Fibroblast of the conjunctiva (primary cell): ENCODE results near the gene RPL36AL.
A peak's percentile ranks its signal among the peaks of the same experiment; 100 is the strongest.
"Not testable (repeated sequence)": the region's sequence is repeated elsewhere in the genome, so short reads cannot be mapped to it uniquely, and the experiment has no call there.

Source experiments
- DNase-seq: peaks from one replicate; pipeline ENCODE4 v3.0.0-alpha.2; 2010; ENCODE audit warnings: low read depth

RPL36AL gene

DNA sequence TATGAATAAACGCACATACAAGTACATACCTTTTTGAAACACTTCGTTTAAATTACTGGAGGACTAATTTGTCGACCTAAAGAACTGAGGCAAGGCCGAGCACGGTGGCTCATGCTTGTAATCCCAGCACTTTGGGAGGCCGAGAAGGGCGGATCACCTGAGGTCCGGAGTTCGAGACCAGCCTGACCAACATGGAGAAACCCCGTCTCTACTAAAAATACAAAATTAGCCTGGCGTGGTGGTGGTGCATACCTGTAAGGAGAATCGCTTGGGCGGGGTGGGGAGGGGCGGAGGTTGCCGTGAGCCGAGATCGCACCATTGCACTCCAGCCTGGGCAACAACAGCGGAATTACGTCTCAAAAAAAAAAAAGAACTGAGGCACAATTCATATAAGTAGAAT lies 1.2 kb downstream of the RPL36AL start:
- DNase-seq: not testable (repeated sequence)

- DNase-seq: no peak
Measured at GRCh38 chr14:49617852-49618519, 2.4 kb downstream of the RPL36AL start.

GRCh38 chr14:49615776-49616175 lies 4.7 kb downstream of the RPL36AL start:
- no peak for DNase-seq

- no peak for DNase-seq
Measured at GRCh38 chr14:49614196-49614595, 6.2 kb downstream of the RPL36AL start.

- DNase-seq: no peak
Measured at GRCh38 chr14:49612671-49613070, 7.8 kb downstream of the RPL36AL start.

DNA sequence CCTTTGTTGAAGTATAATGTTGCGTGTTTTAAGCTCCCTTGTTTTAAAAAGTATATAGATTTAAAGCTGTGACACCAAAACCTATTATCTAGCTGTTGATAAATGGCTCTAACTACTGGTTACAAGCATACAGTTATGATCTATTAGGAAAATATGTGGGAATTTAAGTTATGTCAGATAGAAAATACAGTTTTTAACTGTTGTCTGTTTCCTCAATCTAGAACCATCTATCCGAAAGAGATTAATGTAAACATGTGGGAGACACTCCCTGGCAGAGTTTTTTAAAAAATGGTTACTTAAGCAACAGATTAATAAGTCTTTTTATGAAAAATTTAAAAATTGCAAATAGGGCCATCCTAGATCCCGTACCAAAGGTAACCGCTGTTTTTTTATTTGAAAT lies 8.2 kb downstream of the RPL36AL start:
- no peak for DNase-seq

GRCh38 chr14:49607583-49607982 lies 12.8 kb downstream of the RPL36AL start:
- no peak for DNase-seq

- peak; percentile 60 for DNase-seq
Measured at GRCh38 chr14:49598485-49599300, 21.7 kb downstream of the RPL36AL start, which contains the start of gene LRR1. Gene LRR1 (plus strand): TSS chr14:49598940. CDS start chr14:49599021, 81 bp downstream.

DNA sequence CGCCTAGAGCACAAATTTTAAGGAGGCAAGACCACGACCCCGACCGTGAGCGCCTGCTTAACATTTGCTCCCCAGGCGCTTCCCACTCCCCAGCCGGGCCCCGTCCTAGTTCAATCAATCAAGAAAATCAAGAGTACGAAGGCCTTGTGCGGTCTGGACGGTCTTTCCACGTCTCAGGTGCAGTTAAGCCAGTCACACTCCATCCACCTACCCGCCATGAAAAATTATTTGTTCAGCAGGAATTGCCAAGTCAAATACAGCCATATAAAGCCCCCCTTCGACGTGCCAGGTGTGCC lies 22.3 kb downstream of the RPL36AL start:
- no peak for DNase-seq

DNA sequence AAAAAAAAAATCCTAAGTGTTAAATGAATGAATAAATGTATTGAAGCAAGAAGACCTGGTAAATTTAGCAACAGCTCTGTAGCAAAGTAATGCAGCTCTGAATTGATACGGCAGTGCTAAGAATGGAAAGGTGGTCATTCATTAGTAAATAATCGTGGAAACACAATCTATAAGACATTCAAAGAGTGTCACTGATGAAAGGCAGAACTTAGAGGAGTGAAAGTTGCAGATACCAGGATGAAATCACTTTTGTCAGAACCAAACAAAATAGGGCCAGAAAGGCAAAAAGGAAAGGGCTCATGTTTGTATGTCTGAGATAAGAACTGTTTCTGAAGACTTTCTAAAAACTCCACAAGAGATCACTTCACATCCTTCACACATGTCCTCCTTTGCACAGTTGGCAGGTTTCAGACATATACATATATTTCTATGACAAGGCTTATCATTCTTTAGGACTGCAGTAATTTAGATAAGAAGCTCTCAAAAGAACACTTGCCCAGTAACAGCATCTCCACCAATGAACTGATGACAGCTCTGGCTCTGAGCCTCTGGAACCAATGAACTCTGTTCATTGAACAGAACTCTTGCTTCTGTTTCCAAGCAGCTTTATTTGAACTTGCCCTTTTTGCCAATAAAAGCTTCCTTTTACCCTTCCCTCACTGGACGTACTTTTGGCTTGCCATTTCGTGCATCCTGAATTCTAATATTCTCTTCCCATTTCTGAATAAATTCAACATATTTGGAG lies 25.9 kb downstream of the RPL36AL start:
- DNase-seq: no peak

GRCh38 chr14:49593016-49593415 lies 27.4 kb downstream of the RPL36AL start:
- DNase-seq: no peak

GRCh38 chr14:49589387-49589786 lies 31.0 kb downstream of the RPL36AL start:
- DNase-seq: no peak

GRCh38 chr14:49586673-49587460 lies 33.6 kb downstream of the RPL36AL start:
- peak; percentile 62 for DNase-seq

DNA sequence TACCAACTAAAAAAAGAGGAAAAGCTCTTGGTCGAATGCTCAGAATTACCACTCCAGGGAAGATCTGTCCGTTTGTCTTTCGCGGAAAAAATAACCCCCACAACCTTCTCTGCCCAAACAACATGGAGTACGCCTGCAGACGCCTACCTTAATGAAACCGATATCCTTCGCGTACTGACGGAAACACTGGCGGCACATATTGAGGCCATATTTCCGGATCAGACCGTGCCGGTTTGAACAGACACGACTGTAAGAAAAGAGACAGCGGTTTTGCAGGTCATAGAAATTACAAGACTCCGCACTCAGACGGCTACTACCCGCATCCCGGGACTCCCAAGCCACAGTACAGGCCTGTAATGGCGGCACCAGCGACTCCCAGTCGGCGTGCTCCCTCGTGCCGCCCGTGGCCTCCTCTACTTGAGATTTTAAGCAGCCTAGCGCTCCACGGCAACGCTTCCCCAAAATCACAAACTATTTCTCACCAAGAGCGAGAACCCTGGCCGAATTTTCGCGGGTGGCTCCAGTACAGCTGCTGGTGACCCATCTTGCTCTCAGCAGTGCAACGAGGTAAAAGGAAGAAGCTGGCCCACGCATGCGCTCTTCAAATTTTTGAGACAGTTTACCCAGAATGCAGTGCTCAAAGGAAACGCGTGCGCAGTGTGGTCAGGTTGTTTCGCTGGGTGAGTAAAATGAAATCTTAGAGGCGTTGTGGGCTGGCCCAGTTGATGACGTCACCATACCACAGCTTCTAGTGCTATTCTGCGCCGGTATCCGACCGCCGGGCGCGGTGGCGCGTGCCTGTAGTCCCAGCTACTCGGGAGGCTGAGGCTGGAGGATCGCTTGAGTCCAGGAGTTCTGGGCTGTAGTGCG lies 34.4 kb downstream of the RPL36AL start, which contains the start of gene RPS29:
Gene RPS29, minus strand, starts transcription at position 578 of the 870 bp plus-strand sequence. Its CDS starts 34 bp downstream, at position 544.
- DNase-seq: peak; percentile 99

DNA sequence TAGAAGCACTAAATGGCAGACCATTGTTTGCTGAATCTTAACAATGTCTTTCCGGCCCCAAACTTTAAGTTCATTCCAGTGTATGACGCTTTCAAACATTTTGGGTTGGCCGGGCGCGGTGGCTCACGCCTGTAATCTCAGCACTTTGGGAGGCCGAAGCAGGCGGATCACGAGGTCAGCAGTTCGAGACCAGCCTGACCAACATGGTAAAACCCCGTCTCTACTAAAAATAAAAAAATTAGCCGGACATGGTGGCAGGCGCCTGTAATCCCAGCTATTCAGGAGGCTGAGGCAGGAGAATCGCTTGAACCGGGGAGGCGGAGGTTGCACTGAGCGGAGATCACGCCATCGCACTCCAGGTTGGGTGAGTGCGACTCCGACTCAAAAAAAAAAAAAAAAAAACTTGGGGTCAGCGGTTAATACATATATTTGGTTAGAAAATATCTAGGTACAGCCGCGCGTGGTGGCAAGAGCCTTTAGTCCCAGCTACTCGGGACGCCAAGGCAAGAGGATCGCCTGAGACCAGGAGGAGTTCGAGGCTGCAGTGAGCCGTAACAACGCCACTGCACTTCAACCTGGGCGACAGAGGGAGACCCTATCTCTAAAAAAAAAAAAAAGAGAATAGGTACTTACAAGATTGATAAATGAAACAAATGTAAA lies 35.3 kb downstream of the RPL36AL start:
- DNase-seq: not testable (repeated sequence)

GRCh38 chr14:49584058-49584457 lies 36.4 kb downstream of the RPL36AL start:
- no peak for DNase-seq

DNA sequence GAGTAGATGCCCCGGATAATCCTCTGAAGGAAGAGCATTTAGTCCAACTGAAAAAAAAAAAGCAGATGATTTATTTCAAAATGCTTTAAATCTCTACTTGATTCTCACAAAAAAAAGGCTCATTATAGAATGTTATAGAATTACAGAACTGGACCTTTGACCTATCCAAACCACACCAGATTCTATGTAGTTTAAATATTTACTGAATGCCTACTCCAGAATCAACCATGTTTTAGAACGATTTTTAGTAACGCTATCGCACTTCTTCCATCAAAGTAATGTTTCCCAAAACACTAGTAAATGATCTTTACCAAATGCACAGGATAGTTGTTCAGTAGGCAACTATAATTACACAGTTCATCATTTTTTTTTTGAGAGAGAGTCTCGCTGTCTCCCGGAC lies 36.8 kb downstream of the RPL36AL start:
- no peak for DNase-seq

- DNase-seq: no peak
Measured at GRCh38 chr14:49582113-49582977, 38.1 kb downstream of the RPL36AL start.
